Liver (tissue), 9 donors: ENCODE data around the gene EIF3D. TPM values are rescaled to one million over a fixed set of nuclear protein-coding genes. Genes with fewer than 3 reads are reported as not detected.

Experiments
- DNase-seq: peaks from one replicate; pipeline ENCODE4 v3.0.0-alpha.2; 2017; ENCODE audit warnings: low spot score
- H3K27ac ChIP-seq, 2 donors: one replicate each; pipeline ENCODE4 v1.7.0; 2013; ENCODE audit warnings: inconsistent platforms in 2 of 2, low read length in 2 of 2, control low read depth in 1 of 2, low read depth in 1 of 2, mild to moderate bottlenecking in 1 of 2
- H3K27me3 ChIP-seq, 4 donors: one replicate each; pipeline versions ENCODE4 v1.6.1 to v1.7.0; 2013; ENCODE audit warnings: low read length in 3 of 4, inconsistent platforms in 1 of 4, mild to moderate bottlenecking in 1 of 4, moderate library complexity in 1 of 4; ENCODE audit not compliant: control insufficient read depth in 4 of 4, insufficient read depth in 4 of 4
- H3K36me3 ChIP-seq, 4 donors: one replicate each; pipeline versions ENCODE4 v1.6.1 to v1.7.0; 2013; ENCODE audit warnings: low read length in 3 of 4, mild to moderate bottlenecking in 3 of 4, low read depth in 1 of 4, moderate library complexity in 1 of 4; ENCODE audit not compliant: control insufficient read depth in 4 of 4, insufficient read depth in 3 of 4
- H3K4me1 ChIP-seq, 4 donors: one replicate each; pipeline versions ENCODE4 v1.6.1 to v1.7.0; 2013; ENCODE audit warnings: low read length in 3 of 4, mild to moderate bottlenecking in 3 of 4, moderate library complexity in 1 of 4; ENCODE audit not compliant: control insufficient read depth in 4 of 4, insufficient read depth in 4 of 4
- H3K4me3 ChIP-seq, 3 donors: one replicate each; pipeline versions ENCODE4 v1.6.1 to v1.7.0; 2013; ENCODE audit warnings: low read length in 3 of 3, control low read depth in 1 of 3, low read depth in 1 of 3, mild to moderate bottlenecking in 1 of 3
- H3K9ac ChIP-seq, 2 donors: one replicate each; pipeline ENCODE4 v1.7.0; 2013; ENCODE audit warnings: low read length in 2 of 2, mild to moderate bottlenecking in 2 of 2, moderate library complexity in 2 of 2, control low read depth in 1 of 2, low read depth in 1 of 2
- H3K9me3 ChIP-seq, 4 donors: one replicate each; pipeline versions ENCODE4 v1.6.1 to v1.7.0; 2013; ENCODE audit warnings: low read length in 3 of 4; ENCODE audit not compliant: control insufficient read depth in 4 of 4
- FOXA1 ChIP-seq: IDR thresholded peaks from 2 replicates; pipeline ENCODE4 v1.6.1; 2016; ENCODE audit warnings: antibody characterized with exemption
- FOXA2 ChIP-seq: IDR thresholded peaks from 2 replicates; pipeline ENCODE4 v1.6.1; 2016; ENCODE audit warnings: antibody characterized with exemption
- GABPA ChIP-seq, 2 donors: IDR thresholded peaks in 1 of 2; conservative IDR thresholded peaks in 1 of 2; 2 replicates each; pipeline ENCODE4 v1.6.1; 2016; ENCODE audit warnings: antibody characterized with exemption in 2 of 2, mild to moderate bottlenecking in 1 of 2, moderate library complexity in 1 of 2
- HNF4A ChIP-seq, 2 donors: conservative IDR thresholded peaks; 2 replicates each; pipeline ENCODE4 v1.6.1; 2016; ENCODE audit warnings: antibody characterized with exemption in 2 of 2, mild to moderate bottlenecking in 2 of 2
- JUND ChIP-seq, 2 donors: IDR thresholded peaks; 2 replicates each; pipeline ENCODE4 v1.6.1; 2016; ENCODE audit warnings: antibody characterized with exemption in 2 of 2
- NR2F2 ChIP-seq: IDR thresholded peaks from 2 replicates; pipeline ENCODE4 v1.6.1; 2016; ENCODE audit warnings: antibody characterized with exemption
- RAD21 ChIP-seq, 2 donors: IDR thresholded peaks; 2 replicates each; pipeline ENCODE4 v1.6.1; 2016; ENCODE audit warnings: antibody characterized with exemption in 2 of 2, mild to moderate bottlenecking in 2 of 2
- SP1 ChIP-seq: IDR thresholded peaks from 2 replicates; pipeline ENCODE4 v1.6.1; 2018; ENCODE audit warnings: antibody characterized with exemption, mild to moderate bottlenecking
- TAF1 ChIP-seq: conservative IDR thresholded peaks from 2 replicates; pipeline ENCODE4 v1.6.1; 2016; ENCODE audit warnings: antibody characterized with exemption, mild to moderate bottlenecking
- WGBS: extraction: QIAGEN DNeasy Blood & Tissue Kit; methylation state at CpG from one replicate; pipeline ENCODE4 v1.1.7; 2013; 5-methylcytosine and 5-hydroxymethylcytosine counted together
- polyA plus RNA-seq, 2 donors: library from polyadenylated mRNA; stranded (reverse) in 1 of 2; unstranded in 1 of 2; fragments of 200-250 nt in 1 of 2; fragments of >200 nt in 1 of 2; fragmentation: Nextera tagmentation in 1 of 2; extraction: Ambion mirVana in 1 of 2; gene quantifications; one replicate each; pipeline versions ENCODE4 v1.2.1 to v1.2.3, GENCODE V29; 2013 to 2015
- total RNA-seq, 2 donors: library from RNA; depleted of rRNA; stranded (reverse); fragments of >200 nt; gene quantifications; one replicate each; pipeline ENCODE4 v1.2.3, GENCODE V29; 2014
- TF ChIP-seq, protein P1 (sequence below): IDR thresholded peaks from 2 replicates; pipeline ENCODE4 v1.6.1; 2016; ENCODE audit warnings: antibody characterized with exemption, mild to moderate bottlenecking
- TF ChIP-seq, protein P2 (sequence below): IDR thresholded peaks from 2 replicates; pipeline ENCODE4 v1.6.1; 2016; ENCODE audit warnings: antibody characterized with exemption
- TF ChIP-seq, protein P3 (sequence below): fragments of 150-350 bp; IDR thresholded peaks from 2 replicates; pipeline ENCODE4 v1.5.1; 2017; ENCODE audit warnings: improper control_type of control experiment, low read depth, low read length; ENCODE audit not compliant: missing input control
- donor health status: healthy.
- donor health status: healthy.
- donor health status: healthy.
- donor health status: healthy.
- donor health status: healthy.

Gene EIF3D
- total and polyA plus RNA-seq, 4 donors = 32.8 to 169 (median 80.3) TPM

DNA sequence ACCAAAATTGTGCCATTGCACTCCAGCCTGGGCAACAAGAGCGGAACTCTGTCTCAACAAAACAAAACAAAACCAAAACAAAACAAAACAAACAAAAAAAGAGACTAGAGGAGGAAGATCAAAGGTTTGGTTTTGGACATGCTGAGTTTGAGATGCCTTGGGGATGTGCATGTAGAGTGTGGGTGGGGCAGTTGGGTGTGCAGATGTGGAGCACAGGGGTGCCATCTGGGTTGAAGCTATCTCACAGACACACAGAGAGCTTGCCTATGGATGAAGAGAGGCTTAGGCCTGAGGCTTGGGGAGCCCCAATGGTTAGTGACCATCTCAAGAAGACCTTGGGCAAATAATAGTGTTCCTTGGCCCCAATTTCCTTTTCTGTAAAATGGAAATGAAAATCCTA lies 45.8 kb upstream of the EIF3D start:
- peaks cover 0 to 10% (median 0%) of the 10 kb centered on the region in 4 donors for H3K27me3 ChIP-seq
- DNase-seq = no peak
- 85% methylated on average over 1 of the region's 1 CpG for WGBS
- no peak overlapping the region for H3K27ac ChIP-seq
- no peak overlapping the region for H3K9ac ChIP-seq
- no peaks in the 10 kb centered on the region for H3K4me1 ChIP-seq
- no peaks in the 10 kb centered on the region for H3K36me3 ChIP-seq
- H3K9me3 ChIP-seq = no peaks in the 10 kb centered on the region
- H3K4me3 ChIP-seq = no peak overlapping the region
- TF ChIP-seq FOXA1 = no peak
- TF ChIP-seq, protein P1, sequence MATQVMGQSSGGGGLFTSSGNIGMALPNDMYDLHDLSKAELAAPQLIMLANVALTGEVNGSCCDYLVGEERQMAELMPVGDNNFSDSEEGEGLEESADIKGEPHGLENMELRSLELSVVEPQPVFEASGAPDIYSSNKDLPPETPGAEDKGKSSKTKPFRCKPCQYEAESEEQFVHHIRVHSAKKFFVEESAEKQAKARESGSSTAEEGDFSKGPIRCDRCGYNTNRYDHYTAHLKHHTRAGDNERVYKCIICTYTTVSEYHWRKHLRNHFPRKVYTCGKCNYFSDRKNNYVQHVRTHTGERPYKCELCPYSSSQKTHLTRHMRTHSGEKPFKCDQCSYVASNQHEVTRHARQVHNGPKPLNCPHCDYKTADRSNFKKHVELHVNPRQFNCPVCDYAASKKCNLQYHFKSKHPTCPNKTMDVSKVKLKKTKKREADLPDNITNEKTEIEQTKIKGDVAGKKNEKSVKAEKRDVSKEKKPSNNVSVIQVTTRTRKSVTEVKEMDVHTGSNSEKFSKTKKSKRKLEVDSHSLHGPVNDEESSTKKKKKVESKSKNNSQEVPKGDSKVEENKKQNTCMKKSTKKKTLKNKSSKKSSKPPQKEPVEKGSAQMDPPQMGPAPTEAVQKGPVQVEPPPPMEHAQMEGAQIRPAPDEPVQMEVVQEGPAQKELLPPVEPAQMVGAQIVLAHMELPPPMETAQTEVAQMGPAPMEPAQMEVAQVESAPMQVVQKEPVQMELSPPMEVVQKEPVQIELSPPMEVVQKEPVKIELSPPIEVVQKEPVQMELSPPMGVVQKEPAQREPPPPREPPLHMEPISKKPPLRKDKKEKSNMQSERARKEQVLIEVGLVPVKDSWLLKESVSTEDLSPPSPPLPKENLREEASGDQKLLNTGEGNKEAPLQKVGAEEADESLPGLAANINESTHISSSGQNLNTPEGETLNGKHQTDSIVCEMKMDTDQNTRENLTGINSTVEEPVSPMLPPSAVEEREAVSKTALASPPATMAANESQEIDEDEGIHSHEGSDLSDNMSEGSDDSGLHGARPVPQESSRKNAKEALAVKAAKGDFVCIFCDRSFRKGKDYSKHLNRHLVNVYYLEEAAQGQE = no peak
- no peak for TF ChIP-seq JUND (IDR thresholded peaks at IDR 0.05)
- TF ChIP-seq TAF1 = no peak
- TF ChIP-seq FOXA2 = no peak
- no peak for TF ChIP-seq GABPA (IDR thresholded peaks at IDR 0.05 in 1 of 2, conservative IDR thresholded peaks at IDR 0.05 in 1 of 2)
- TF ChIP-seq SP1 = no peak
- TF ChIP-seq HNF4A (conservative IDR thresholded peaks at IDR 0.05) = no peak
- TF ChIP-seq, protein P2, sequence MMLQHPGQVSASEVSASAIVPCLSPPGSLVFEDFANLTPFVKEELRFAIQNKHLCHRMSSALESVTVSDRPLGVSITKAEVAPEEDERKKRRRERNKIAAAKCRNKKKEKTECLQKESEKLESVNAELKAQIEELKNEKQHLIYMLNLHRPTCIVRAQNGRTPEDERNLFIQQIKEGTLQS = no peak
- TF ChIP-seq, protein P3, sequence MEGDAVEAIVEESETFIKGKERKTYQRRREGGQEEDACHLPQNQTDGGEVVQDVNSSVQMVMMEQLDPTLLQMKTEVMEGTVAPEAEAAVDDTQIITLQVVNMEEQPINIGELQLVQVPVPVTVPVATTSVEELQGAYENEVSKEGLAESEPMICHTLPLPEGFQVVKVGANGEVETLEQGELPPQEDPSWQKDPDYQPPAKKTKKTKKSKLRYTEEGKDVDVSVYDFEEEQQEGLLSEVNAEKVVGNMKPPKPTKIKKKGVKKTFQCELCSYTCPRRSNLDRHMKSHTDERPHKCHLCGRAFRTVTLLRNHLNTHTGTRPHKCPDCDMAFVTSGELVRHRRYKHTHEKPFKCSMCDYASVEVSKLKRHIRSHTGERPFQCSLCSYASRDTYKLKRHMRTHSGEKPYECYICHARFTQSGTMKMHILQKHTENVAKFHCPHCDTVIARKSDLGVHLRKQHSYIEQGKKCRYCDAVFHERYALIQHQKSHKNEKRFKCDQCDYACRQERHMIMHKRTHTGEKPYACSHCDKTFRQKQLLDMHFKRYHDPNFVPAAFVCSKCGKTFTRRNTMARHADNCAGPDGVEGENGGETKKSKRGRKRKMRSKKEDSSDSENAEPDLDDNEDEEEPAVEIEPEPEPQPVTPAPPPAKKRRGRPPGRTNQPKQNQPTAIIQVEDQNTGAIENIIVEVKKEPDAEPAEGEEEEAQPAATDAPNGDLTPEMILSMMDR = no peak
- TF ChIP-seq RAD21 (IDR thresholded peaks at IDR 0.05) = no peak

DNA sequence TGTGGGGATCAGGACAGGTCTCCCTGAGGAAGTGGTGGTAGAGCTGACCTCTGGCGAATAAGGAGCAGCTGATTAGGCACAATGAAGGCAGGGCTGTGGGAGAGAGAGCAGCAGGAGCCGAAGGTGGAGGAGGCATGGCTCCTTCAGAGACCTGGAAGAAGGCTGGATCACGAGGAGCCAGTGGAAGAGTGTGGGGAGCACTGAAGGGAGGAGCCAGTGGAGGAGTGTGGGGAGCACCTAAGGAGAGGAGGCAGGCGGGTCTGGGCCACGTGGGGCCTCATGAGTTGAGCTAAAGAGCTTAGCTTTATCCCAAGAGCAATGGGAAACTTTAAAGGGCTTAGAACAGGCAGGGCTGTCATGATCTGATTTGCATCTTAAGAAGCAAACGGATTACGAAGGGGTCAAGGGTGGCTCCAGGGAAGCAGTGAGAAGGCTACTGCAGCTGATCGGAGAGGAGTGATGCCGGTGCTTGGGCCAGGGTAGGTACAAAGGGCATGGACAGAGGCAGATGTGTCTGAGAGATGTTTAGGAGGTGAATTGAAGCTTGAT lies 44.9 kb upstream of the EIF3D start:
- Histone ChIP-seq H3K27ac (no peak overlapping the region), H3K4me3 (no peak overlapping the region), H3K27me3 (peaks cover 0 to 7% (median 0%) of the 10 kb centered on the region in 4 donors), H3K9ac (no peak overlapping the region), H3K9me3 (no peaks in the 10 kb centered on the region), H3K4me1 (no peaks in the 10 kb centered on the region), H3K36me3 (no peaks in the 10 kb centered on the region)
- no peak for TF ChIP-seq JUND (IDR thresholded peaks at IDR 0.05)
- TF ChIP-seq, protein P1 = no peak
- no peak for TF ChIP-seq FOXA1
- no peak for TF ChIP-seq NR2F2
- TF ChIP-seq SP1 = no peak
- no peak for DNase-seq
- 44% methylated on average over 9 of the region's 9 CpGs for WGBS
